ENCODE data around the gene SPNS2.

GRCh38 chr17:4542726-4543191 is 44.1 kb downstream of the SPNS2 start:
- TF ChIP-seq CTCF (IDR thresholded peaks at IDR 0.05 in 2 of 3, conservative IDR thresholded peaks at IDR 0.05 in 1 of 3; ENCODE audit: borderline replicate concordance in 1 of 3, insufficient read depth in 1 of 3, low read depth in 2 of 3, low read length in 2 of 3) (no peak), EZH2 (IDR thresholded peaks at IDR 0.05) (no peak), YY1 (IDR thresholded peaks at IDR 0.05; ENCODE audit: extremely low read depth, insufficient replicate concordance, low read depth, low read length) (no peak), POLR2A (IDR thresholded peaks at IDR 0.05; ENCODE audit: borderline replicate concordance, extremely low read depth, insufficient read depth, insufficient read length) (no peak)

Data from HCT116 (cell line).